Spleen (tissue), 7 donors: Measurements from ENCODE around the gene PODXL2.

ENCODE experiments used
- CTCF ChIP-seq, 11 experiments: fragments of 200-600 bp in 7 of 11; fragments of 450-650 bp in 4 of 11; sonication (generic) in 4 of 11; IDR thresholded peaks in 8 of 11; conservative IDR thresholded peaks in 3 of 11; 1 replicate in 7 of 11; 2 replicates in 4 of 11; pipeline versions ENCODE4 v1.4.0 to v1.8.0; 2016 to 2021; ENCODE audit warnings: antibody characterized with exemption in 11 of 11, inconsistent platforms in 4 of 11, mild to moderate bottlenecking in 1 of 11
- POLR2A ChIP-seq, 3 donors: fragments of 450-650 bp; IDR thresholded peaks; one replicate each; pipeline ENCODE4 v1.5.1; 2017; ENCODE audit warnings: antibody characterized with exemption in 3 of 3, mild to moderate bottlenecking in 1 of 3
- POLR2AphosphoS5 ChIP-seq, 3 donors: sonication (generic); formaldehyde crosslinking; IDR thresholded peaks; one replicate each; pipeline ENCODE4 v1.5.1; 2017; ENCODE audit warnings: antibody characterized with exemption in 3 of 3
- donor health status: DM: no; HTN: no; CAD: no; lungs with moderate emphysema.
- donor health status: DM: no; HTN: no; CAD: no.
- donor health status: DM: no; HTN: no; CAD: no.

- no peak for TF ChIP-seq CTCF (IDR thresholded peaks at IDR 0.05 in 8 of 11, conservative IDR thresholded peaks at IDR 0.05 in 3 of 11)
- peak in 1 of 3 donors; percentile 16 for TF ChIP-seq POLR2AphosphoS5 (IDR thresholded peaks at IDR 0.05)
- TF ChIP-seq POLR2A (IDR thresholded peaks at IDR 0.05): no peak
These were observed 84.1 kb downstream of the PODXL2 start for GRCh38 chr3:127712881-127713771.
